Measurements from ENCODE around the gene GDPD2. TPM values are rescaled to one million over a fixed set of nuclear protein-coding genes. Genes with fewer than 3 reads are reported as not detected.

Gene GDPD2
- total and polyA plus RNA-seq, 2 donors from 2014 or later: 2.5 to 7.0 TPM

DNA sequence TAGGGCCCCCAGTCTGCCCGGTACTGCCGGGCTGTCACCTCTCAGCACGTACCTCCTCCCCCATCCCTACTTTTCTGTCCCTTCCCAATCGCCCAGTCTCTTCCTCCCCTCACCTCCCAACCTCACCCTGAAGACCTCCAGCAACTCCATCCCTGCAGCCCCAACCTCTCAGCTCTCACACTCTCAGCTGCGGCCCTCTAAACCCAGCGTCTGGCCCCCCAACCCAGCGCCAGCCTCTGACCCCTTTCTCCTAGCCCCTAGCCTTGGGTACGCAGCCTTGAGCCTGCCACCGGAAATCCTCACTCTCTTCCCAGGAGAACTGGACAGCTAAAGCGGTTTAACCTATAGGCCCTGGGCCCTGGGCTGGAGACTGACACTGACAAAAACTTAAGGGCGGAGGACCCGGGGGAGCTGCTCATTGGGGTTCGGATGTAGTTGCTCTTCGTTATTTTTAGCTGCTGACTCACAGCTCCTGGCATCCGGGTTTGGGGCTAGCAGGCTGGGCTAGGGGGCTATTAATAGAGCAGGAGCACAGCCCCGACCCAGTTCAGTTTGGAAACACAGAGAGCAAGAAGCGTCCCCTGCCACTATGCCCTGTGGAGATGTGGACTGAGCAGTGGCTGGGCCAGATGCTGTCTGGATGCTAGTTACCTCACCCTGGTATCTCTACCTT is 11.9 kb downstream of the GDPD2 start:
- intact Hi-C loops (cut with DNase I): no loop called here
- DNase-seq (no peak), FAIRE-seq (no peak)
- H3K36me3 ChIP-seq (ENCODE audit: control insufficient read depth in 2 of 3, insufficient read depth in 3 of 3, low read length in 3 of 3): no peaks in the 10 kb centered on the region
- H3K9ac ChIP-seq (ENCODE audit: low read length in 3 of 3): peak overlapping the region in 1 of 3 donors; percentile 61
- no peaks in the 10 kb centered on the region for H3K9me3 ChIP-seq (ENCODE audit: control insufficient read depth in 2 of 3, insufficient read depth in 1 of 3, low read length in 3 of 3)
- TF ChIP-seq, protein P1, sequence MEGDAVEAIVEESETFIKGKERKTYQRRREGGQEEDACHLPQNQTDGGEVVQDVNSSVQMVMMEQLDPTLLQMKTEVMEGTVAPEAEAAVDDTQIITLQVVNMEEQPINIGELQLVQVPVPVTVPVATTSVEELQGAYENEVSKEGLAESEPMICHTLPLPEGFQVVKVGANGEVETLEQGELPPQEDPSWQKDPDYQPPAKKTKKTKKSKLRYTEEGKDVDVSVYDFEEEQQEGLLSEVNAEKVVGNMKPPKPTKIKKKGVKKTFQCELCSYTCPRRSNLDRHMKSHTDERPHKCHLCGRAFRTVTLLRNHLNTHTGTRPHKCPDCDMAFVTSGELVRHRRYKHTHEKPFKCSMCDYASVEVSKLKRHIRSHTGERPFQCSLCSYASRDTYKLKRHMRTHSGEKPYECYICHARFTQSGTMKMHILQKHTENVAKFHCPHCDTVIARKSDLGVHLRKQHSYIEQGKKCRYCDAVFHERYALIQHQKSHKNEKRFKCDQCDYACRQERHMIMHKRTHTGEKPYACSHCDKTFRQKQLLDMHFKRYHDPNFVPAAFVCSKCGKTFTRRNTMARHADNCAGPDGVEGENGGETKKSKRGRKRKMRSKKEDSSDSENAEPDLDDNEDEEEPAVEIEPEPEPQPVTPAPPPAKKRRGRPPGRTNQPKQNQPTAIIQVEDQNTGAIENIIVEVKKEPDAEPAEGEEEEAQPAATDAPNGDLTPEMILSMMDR (IDR thresholded peaks at IDR 0.05; ENCODE audit: borderline replicate concordance, extremely low read depth, insufficient read depth): no peak
- peak overlapping the region; percentile 64 to 82 (median 65) for H3K4me3 ChIP-seq (ENCODE audit: low read length in 3 of 3)
- H3K27me3 ChIP-seq (ENCODE audit: control insufficient read depth, insufficient read depth, low read length): no peaks in the 10 kb centered on the region
- peaks cover 0 to 2% (median 0%) of the 10 kb centered on the region in 3 donors for H3K4me1 ChIP-seq (ENCODE audit: control insufficient read depth in 2 of 3, insufficient read depth in 2 of 3, low read depth in 1 of 3, low read length in 3 of 3)
- H3K27ac ChIP-seq (ENCODE audit: low read depth in 2 of 2, low read length in 2 of 2): no peak overlapping the region

DNA sequence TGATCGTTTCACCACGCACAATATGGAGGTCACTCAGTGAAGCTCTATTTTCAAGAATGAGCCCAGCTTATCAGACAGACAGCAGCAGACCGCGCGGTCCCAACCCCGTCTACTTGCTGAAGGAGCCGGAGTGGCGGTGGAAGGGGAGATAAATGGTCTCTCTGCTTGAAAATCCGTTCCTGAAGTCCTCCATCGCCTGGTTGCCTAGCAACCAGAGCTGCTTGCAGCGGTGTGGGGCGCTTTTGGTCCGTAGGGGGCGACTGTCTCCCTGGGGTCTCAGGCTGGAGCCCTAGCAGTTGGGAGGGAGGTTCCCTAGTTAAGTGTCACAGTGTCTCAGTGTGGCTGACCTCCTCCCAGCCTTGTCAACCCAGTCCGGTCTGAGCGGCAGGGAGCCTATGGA is 13.2 kb downstream of the GDPD2 start:
- Histone ChIP-seq H3K36me3 (ENCODE audit: control insufficient read depth in 2 of 3, insufficient read depth in 3 of 3, low read length in 3 of 3) (no peaks in the 10 kb centered on the region), H3K4me1 (ENCODE audit: control insufficient read depth in 2 of 3, insufficient read depth in 2 of 3, low read depth in 1 of 3, low read length in 3 of 3) (peaks cover 0 to 2% (median 0%) of the 10 kb centered on the region in 3 donors), H3K9me3 (ENCODE audit: control insufficient read depth in 2 of 3, insufficient read depth in 1 of 3, low read length in 3 of 3) (no peaks in the 10 kb centered on the region), H3K9ac (ENCODE audit: low read length in 3 of 3) (no peak overlapping the region), H3K27ac (ENCODE audit: low read depth in 2 of 2, low read length in 2 of 2) (no peak overlapping the region), H3K4me3 (ENCODE audit: low read length in 3 of 3) (no peak overlapping the region), H3K27me3 (ENCODE audit: control insufficient read depth, insufficient read depth, low read length) (no peaks in the 10 kb centered on the region)
- intact Hi-C loops (cut with DNase I): no loop called here
- TF ChIP-seq, protein P1 (IDR thresholded peaks at IDR 0.05; ENCODE audit: borderline replicate concordance, extremely low read depth, insufficient read depth): no peak
- no peak for FAIRE-seq
- no peak for DNase-seq

DNA sequence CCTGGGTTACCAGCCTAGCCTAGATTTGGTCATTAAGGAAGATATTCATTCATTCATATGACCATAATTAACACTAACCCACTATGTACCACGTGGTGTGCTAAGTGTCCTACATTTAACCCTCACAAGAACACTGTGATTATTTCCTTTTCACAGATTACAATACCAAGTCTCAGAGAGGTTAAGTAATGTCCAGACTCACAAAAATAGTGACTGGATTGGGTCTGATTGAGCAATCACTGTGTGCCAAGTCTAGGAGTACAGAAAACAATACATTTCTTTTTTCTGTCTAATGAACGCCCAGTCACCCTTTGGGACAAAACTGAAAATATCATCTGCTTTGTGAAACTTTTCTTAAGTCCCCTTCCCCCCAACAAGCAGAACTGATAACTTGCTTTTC is 13.9 kb downstream of the GDPD2 start:
- Histone ChIP-seq H3K36me3 (ENCODE audit: control insufficient read depth in 2 of 3, insufficient read depth in 3 of 3, low read length in 3 of 3) (no peaks in the 10 kb centered on the region), H3K27me3 (ENCODE audit: control insufficient read depth, insufficient read depth, low read length) (no peaks in the 10 kb centered on the region), H3K9me3 (ENCODE audit: control insufficient read depth in 2 of 3, insufficient read depth in 1 of 3, low read length in 3 of 3) (no peaks in the 10 kb centered on the region), H3K27ac (ENCODE audit: low read depth in 2 of 2, low read length in 2 of 2) (no peak overlapping the region), H3K4me3 (ENCODE audit: low read length in 3 of 3) (no peak overlapping the region), H3K9ac (ENCODE audit: low read length in 3 of 3) (no peak overlapping the region), H3K4me1 (ENCODE audit: control insufficient read depth in 2 of 3, insufficient read depth in 2 of 3, low read depth in 1 of 3, low read length in 3 of 3) (peaks cover 0 to 2% (median 0%) of the 10 kb centered on the region in 3 donors)
- intact Hi-C loops (cut with DNase I): no loop called here
- TF ChIP-seq, protein P1 (IDR thresholded peaks at IDR 0.05; ENCODE audit: borderline replicate concordance, extremely low read depth, insufficient read depth): no peak
- DNase-seq (no peak), FAIRE-seq (no peak)

Data from kidney (tissue), 14 donors.